ENCODE data around the gene EFL1.
"Not testable (repeated sequence)": the region's sequence is repeated elsewhere in the genome, so short reads cannot be mapped to it uniquely, and the experiment has no call there.

EFL1 gene

DNA sequence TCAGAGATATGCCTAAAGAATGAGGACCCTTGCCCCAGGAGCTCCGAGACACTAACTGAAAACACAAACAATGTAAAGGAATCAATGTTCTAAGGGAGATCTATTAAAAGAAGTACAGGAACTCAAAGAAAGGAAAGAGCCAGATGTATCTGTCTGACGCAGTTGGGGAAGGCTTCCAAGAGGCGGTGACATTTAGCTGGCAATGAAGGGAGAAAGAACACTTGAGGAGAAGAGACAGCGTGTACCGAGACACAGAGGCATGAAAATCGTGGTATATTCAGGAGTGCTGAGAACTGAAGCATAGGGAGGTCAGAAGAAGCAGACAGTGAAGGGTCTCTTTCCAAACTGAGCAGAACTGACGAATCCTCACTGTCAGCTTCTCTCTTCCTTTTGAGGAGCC lies 66.7 kb downstream of the EFL1 start:
- DNase-seq, result not testable (repeated sequence)

DNA sequence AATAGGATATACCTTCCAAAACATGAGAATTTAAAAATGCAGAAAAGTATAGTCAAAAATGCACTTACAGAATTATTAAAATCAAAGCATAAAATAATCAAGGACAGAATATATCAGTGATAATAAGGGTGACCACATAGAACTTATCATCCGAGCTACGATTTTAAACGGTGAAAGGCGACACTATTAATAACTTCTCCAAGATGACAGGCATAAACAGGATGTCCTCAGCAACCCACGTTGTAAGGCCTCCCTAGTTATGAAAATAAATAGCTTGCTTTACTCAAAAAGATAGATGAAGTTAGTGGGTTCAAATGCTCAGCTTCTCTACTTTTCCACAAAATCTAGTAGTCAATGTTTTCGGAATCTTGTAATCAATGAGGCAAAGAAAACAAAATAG lies 68.0 kb downstream of the EFL1 start:
- DNase-seq, result not testable (repeated sequence)

- DNase-seq, result not testable (repeated sequence)
These were observed 69.1 kb downstream of the EFL1 start for GRCh38 chr15:82193435-82193834.

DNA sequence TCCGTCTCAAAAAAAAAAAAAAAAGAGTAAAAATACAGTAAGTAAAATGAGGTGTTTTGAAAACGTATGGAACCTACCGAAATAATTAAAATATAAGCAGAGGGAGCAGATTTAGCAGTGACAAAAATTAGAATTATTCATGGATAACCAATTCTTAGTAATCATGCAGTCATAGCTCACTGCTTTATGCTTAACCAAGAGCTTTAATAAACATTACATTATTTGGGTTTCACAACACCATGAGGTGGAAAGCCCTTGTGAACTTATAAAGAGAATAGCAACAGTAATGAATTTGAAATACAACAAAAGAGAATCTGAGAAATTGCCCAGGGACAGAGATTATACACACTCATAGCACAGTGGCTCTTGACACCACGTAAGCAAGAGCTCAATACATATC lies 70.1 kb downstream of the EFL1 start:
- not testable (repeated sequence) for DNase-seq

DNA sequence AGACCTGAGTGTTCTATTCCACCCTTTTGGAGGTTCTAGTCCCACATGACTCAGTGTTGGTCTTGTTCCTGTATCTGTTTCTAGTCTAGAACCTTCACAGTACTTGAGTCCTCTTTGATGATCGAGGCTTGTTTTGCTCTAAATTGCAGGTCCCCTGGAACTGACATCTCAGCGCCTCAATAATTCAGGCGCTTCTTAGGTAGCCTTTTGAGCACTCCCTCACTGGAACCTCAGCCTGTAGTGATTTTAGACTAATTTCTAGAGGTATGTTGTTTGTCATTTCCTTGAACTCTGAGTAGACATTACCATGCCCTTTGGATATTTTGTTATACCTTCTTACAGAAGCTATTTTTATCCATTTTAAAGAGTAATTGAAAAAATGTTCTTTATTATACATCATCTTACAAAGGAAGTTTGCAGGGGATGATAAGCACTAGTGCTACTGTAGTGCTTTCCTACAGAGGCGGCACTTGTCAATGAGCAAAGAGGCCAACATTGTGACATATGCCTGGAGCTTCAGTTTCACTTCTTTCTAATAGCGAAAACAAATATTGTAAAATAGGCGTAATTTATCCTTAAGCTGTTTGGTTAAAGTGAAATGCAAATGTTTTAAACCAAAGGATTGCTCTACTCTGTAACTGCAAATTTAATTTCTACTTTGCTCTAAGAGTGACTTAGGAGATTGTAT lies 75.7 kb downstream of the EFL1 start:
- no peak for DNase-seq

DNA sequence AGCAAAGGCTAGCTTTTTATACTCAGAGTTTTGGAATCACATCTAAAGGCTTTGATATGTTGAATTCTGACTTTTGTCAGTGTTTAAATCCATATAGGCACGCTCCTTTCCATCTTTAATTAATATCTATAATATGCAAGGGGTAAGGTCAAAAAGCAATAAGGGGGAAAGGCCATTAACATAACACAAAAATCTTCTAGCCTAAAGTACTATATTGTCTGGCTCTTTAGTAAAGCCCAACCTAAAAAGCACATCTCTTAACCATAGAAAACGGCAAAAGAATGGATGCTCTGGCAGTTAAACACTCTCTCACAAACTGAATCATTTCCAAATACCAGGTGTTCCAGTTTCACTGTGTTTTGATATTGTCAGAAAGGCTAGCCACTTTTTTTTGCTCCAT lies 76.4 kb downstream of the EFL1 start:
- DNase-seq, result no peak

DNA sequence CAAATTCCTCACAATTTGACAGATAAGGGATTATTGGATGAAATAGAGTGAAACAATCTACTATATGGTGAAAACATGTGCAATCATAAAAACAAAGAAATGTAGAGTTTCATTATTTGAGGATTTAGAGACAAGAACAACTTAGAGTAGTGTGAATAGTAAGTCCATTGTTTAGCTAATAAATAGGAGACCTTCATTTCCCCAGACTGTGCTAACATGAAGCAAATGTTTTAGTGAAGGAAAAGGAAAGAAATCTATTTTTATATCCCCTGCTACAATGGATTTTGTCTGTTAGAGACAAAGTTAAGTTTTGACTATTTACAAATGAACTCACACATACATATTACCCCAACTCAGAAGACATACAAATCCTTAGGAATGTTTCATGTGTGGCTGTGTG lies 77.8 kb downstream of the EFL1 start:
- DNase-seq, result no peak

- no peak for DNase-seq
These were observed 78.2 kb downstream of the EFL1 start for GRCh38 chr15:82184355-82184754.

GRCh38 chr15:82183121-82184031 lies 79.2 kb downstream of the EFL1 start:
- no peak for DNase-seq

GRCh38 chr15:82181371-82181770 lies 81.2 kb downstream of the EFL1 start:
- no peak for DNase-seq

DNA sequence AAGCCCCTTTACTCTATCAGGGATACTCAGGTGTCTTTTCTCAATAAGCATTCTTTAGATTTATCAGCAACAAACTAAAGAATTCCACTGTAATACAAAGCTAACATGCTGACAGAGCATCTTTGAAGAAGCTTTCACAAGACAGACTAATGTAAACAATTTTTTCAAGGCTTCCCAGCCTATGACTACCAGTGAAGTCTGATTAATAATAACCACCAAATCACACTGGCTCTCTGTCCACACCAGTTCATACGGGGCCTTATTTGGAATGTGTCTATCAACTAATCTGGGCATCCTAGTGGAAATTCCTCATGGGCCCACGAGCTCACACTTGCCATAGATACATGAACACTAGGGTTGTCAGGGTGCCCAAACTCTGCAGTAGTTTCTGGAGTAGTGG lies 84.5 kb downstream of the EFL1 start:
- no peak for DNase-seq

DNA sequence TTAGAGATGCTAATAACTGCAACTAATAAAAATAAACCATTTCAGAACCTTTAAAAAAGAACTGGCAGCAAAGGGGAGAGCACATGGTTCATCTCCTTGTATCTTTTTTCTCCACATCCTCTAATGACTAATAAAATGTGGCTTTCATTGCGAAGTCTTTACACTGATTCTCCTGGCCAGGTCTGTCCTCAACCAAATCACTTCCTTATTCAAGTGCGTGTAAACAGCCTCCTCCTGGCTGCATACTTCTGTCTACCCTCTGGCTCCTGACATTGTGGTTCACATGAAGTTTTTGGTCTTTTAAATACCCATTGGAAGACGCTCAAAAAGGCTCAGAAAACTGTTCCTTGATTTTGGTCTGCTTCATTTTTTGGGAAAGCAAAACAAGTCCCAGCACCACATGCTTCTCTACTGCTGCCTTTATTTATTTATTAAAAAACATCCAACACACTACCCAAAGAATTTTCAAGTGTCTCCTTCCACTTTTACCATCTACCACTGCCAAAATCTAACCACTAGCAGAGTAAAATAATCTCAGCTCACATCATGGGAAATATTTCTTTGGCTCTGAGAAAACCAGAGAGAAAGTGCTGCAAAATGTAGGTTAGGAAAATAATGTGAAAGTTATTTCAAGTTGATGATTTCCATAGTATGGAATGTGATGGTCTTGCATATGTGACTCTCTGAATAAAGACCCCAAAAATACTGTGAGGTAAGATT lies 85.1 kb downstream of the EFL1 start:
- no peak for DNase-seq

DNA sequence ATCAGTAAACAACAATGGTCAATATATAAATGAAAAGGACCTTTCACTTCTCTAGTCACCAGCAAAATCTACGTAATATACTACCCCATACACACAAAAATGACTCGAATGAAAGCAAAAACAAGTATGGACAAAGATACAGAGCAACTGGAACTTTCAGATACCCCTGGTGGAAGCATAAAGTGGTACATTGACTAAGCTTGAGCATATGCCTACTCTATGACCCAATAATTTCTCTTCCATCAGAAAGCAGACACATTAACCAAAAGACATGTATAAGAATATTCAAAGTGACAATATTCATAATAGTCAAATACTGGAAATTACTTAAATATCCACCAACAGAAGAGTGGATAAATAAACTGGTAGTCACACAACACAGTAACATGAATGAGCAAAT lies 86.0 kb downstream of the EFL1 start:
- no peak for DNase-seq

- no peak for DNase-seq
These were observed 87.9 kb downstream of the EFL1 start for GRCh38 chr15:82174471-82175235.

GRCh38 chr15:82173108-82173507 lies 89.4 kb downstream of the EFL1 start:
- DNase-seq, result no peak

GRCh38 chr15:82172506-82172905 lies 90.0 kb downstream of the EFL1 start:
- no peak for DNase-seq

DNA sequence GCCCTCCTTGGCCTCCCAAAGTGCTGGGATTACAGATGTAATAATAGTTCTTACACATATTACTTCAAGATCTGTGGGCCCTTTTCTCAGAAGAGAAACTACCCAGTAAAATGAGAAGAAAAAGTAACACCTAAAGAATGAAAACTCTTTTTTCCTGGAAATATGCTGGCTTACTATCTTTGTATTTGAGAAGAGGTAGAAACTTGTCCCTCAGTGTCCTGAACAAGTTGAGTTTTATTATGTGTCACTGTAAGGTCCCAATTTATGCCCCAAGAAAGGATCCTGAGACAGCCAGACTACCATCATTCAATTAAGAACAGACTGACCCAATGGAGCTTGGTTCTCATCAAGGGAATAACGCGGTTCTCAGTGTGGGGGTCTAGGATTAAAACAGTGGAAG lies 93.8 kb downstream of the EFL1 start:
- no peak for DNase-seq

DNA sequence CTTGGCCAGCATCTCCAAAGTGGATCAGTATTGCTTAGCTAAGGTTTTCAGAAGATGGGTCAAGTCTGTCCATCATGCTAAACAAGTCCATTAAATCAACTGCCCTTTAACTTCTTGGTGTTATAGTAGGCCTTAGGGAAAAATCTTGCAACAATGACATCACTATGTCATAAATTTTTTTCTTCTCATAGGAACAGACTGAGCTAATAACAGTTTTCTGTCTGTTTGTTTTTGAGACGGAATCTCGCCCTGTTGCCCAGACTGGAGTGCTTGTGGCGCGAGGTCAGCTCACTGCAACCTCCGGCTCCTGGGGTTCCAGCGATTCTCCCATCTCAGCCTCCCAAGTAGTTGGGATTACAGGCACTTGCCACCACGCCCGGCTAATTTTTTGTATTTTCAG lies 94.2 kb downstream of the EFL1 start:
- no peak for DNase-seq

DNA sequence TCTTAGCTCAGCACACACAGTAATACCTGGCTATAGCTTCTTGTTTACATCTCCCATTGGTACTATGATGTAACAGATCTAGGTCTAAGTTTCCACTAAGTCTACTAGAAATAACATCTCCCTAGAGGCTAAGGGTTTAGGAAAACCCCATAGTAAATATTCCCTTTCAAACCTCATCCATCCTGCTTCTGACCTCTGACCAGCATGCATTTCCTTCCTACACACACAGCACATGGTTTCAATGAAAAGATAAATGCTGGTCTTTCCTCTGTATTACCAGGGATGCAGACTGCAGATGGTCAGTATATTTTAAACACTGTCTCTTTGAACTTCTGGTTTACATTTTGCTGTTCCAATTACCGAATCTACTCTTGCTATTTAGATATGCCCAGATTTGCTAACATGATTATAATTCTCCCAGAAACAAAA lies 96.6 kb downstream of the EFL1 start:
- DNase-seq, result no peak

DNA sequence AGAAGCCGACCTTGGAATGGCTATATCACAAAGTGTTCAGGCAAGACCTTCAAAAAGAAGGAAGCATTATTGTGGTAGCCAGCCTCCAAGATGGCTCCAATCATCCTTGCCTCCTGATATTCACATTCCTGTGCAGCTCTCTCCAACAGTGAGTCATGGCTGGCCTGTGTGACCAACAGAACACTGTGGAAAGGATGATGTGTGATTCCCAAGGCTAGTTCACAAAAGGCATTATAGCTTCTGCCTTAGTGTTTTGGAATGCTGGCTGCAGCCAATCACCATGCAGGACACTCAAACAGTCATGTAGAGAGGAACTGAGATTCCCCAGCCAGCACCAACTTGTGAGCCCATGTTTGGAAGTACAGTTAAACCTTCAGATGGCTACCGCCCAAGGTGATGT lies 102.6 kb downstream of the EFL1 start:
- DNase-seq, result no peak

DNA sequence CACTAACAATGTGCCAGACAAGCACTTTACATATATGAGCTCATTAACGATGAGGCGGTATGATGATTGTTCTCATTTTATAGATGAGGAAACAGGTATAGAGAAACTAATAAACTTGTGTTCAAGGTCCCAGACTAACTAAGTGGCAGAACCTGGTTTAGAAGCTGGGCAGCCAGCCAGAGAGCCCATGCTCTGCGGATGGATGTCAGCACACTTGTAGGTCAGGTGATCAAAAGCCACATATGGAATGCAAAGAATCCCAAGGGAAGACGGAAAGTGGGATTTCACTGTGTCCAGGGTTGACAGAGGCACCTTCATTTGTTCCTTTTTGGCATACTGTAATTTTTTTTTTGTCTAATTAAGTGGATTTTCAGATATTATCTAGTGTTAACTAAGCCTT lies 103.7 kb downstream of the EFL1 start:
- DNase-seq, result no peak

- DNase-seq, result no peak
These were observed 111.9 kb downstream of the EFL1 start for GRCh38 chr15:82150645-82151044.

GRCh38 chr15:82146990-82147461 lies 115.5 kb downstream of the EFL1 start:
- DNase-seq, result no peak

Data from T-helper 9 cell (primary cell).